ENCODE measurements around the gene PTPRO. TPM values are rescaled to one million over a fixed set of nuclear protein-coding genes. Genes with fewer than 3 reads are reported as not detected.

PTPRO gene
- total RNA-seq, 2 donors from 2014 or later: 26.1 to 28.3 TPM

DNA sequence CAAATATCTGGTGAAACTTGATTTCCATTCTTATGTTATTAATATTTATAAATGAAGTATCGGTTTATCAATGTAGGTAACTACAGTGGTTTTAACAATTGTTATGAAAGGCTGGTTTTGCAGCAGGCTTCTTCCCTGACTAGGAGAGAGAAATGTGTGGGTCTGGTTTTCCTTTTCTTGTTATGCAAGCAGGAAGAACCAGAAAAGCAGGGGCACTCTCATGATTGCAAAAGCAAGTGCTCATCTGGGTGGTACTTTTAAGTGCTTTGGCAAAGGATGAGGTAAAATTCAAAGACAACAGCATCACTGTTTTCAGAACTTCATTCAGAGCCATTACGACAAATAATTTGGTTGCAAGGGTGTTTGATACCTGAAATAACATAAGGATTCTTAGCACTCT, 105.6 kb downstream of the PTPRO start:
- Histone ChIP-seq H3K9me3 (no peaks in the 10 kb centered on the region), H3K27me3 (no peaks in the 10 kb centered on the region), H3K36me3 (no peaks in the 10 kb centered on the region), H3K4me3 (no peak overlapping the region), H3K27ac (no peak overlapping the region), H3K4me1 (no peaks in the 10 kb centered on the region), H3K9ac (ENCODE audit: low read depth in 2 of 2, low read length in 2 of 2) (no peak overlapping the region)
- TF ChIP-seq, protein P1, sequence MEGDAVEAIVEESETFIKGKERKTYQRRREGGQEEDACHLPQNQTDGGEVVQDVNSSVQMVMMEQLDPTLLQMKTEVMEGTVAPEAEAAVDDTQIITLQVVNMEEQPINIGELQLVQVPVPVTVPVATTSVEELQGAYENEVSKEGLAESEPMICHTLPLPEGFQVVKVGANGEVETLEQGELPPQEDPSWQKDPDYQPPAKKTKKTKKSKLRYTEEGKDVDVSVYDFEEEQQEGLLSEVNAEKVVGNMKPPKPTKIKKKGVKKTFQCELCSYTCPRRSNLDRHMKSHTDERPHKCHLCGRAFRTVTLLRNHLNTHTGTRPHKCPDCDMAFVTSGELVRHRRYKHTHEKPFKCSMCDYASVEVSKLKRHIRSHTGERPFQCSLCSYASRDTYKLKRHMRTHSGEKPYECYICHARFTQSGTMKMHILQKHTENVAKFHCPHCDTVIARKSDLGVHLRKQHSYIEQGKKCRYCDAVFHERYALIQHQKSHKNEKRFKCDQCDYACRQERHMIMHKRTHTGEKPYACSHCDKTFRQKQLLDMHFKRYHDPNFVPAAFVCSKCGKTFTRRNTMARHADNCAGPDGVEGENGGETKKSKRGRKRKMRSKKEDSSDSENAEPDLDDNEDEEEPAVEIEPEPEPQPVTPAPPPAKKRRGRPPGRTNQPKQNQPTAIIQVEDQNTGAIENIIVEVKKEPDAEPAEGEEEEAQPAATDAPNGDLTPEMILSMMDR (IDR thresholded peaks at IDR 0.05): no peak
- no peak for DNase-seq
- intact Hi-C loops (cut with DNase I): no loop called here

DNA sequence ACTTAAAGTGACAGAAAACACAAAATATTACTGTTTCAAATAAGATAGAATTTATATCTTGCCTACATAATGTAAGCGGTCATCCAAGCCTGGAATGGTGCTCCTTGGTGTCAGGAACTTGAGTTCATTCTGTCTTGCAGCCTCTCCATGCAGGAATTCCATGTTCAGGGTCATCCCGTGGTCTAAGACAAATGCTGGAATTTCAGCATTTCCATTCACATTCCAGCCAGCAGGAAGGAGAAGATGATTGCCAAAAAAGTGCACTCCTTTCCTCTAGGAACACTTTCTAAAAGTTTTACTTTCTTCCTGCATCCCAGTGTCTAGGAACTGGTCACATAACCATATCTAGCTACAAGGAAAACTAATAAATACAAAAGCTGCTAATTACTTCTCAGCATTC, 106.3 kb downstream of the PTPRO start:
- Histone ChIP-seq H3K27ac (no peak overlapping the region), H3K36me3 (no peaks in the 10 kb centered on the region), H3K27me3 (no peaks in the 10 kb centered on the region), H3K9me3 (no peaks in the 10 kb centered on the region), H3K4me3 (no peak overlapping the region), H3K4me1 (no peaks in the 10 kb centered on the region), H3K9ac (ENCODE audit: low read depth in 2 of 2, low read length in 2 of 2) (no peak overlapping the region)
- no peak for DNase-seq
- intact Hi-C loops (cut with DNase I): no loop called here
- TF ChIP-seq, protein P1 (IDR thresholded peaks at IDR 0.05): no peak

DNA sequence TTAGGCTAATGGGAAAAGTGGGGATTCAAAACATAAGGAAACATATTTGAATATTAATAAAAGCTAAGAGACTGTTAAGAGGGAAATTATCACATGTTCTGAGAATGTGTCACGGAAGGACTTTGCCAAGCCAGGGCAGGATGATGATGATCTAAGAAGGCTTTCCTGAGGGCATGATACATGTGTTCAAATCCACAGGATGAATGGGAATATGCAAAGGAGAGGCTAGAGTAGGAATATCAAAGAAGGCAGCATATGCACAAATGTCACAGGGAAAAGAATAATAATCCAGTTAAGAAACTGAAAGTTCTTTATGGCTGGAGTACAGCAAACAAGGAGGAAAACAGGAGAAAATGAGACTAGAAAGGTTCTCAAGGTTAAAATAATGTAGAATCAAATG, 107.0 kb downstream of the PTPRO start:
- H3K27me3 ChIP-seq: no peaks in the 10 kb centered on the region
- no peak overlapping the region for H3K9ac ChIP-seq (ENCODE audit: low read depth in 2 of 2, low read length in 2 of 2)
- H3K4me3 ChIP-seq: no peak overlapping the region
- intact Hi-C loops (cut with DNase I): no loop called here
- TF ChIP-seq, protein P1 (IDR thresholded peaks at IDR 0.05): no peak
- no peaks in the 10 kb centered on the region for H3K4me1 ChIP-seq
- no peak overlapping the region for H3K27ac ChIP-seq
- no peak for DNase-seq
- H3K36me3 ChIP-seq: no peaks in the 10 kb centered on the region
- H3K9me3 ChIP-seq: no peaks in the 10 kb centered on the region

DNA sequence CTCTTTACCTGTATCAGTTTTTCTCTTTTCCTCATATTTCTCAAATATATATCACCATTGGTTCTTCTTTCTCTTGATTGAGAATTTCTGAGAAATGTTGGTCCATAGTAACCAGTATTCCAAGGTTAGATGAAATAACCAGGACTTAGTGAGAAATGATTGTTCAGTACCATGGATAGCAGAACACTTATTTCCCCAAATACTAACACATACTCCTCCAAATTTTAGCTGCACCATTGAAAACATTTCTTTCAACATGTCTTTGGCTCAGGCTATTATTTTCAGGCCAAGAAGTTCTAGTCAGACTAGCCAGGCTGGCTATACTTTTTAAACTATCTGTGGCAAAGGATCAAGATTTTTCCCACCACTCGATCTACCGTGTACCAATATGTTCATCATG, 113.3 kb downstream of the PTPRO start:
- no peak for DNase-seq
- Histone ChIP-seq H3K9ac (ENCODE audit: low read depth in 2 of 2, low read length in 2 of 2) (no peak overlapping the region), H3K36me3 (no peaks in the 10 kb centered on the region), H3K27me3 (no peaks in the 10 kb centered on the region), H3K27ac (no peak overlapping the region), H3K9me3 (no peaks in the 10 kb centered on the region), H3K4me3 (no peak overlapping the region), H3K4me1 (no peaks in the 10 kb centered on the region)
- TF ChIP-seq, protein P1 (IDR thresholded peaks at IDR 0.05): no peak
- intact Hi-C loops (cut with DNase I): no loop called here

DNA sequence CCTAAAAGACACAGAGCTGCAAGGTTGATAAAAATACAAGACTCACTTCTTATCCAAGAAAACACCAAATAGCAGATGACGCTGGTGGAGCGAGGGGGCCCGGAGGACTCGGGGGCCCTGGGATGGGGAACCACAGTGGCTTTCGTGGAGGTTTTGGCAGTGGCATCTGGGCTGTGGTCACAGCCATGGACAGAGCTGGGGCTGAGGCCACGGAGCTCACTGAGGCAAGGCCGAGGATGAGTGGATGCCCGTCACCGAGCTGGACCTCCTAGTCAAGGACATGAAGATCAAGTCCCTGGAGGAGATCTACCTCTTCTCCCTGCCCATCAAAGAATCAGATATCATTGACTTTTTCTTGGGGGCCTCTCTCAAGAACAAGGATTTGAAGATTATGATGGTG, 117.2 kb downstream of the PTPRO start:
- Histone ChIP-seq H3K9ac (ENCODE audit: low read depth in 2 of 2, low read length in 2 of 2) (no peak overlapping the region), H3K9me3 (no peaks in the 10 kb centered on the region), H3K27me3 (no peaks in the 10 kb centered on the region), H3K4me1 (no peaks in the 10 kb centered on the region), H3K36me3 (no peaks in the 10 kb centered on the region), H3K27ac (no peak overlapping the region), H3K4me3 (no peak overlapping the region)
- intact Hi-C loops (cut with DNase I): no loop called here
- DNase-seq: no peak
- TF ChIP-seq, protein P1 (IDR thresholded peaks at IDR 0.05): no peak

DNA sequence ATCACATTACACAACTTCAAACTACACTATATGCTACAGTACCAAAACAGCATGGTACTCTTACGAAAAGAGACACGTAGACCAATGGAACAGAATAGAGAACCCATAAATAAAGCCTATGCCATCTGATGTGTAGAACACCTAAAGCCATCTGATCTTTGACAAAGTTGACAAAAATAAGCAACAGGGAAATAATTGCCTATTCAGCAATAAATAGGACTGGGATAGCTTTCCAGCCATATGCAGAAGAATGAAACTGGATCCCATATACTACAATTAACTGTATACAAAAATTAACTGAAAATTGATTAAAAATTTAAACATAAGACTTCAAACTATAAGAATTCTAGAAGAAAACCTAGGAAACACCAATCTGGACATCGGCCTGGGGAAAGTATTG, 120.7 kb downstream of the PTPRO start:
- H3K9me3 ChIP-seq: no peaks in the 10 kb centered on the region
- intact Hi-C loops (cut with DNase I): no loop called here
- no peak for DNase-seq
- H3K4me3 ChIP-seq: no peak overlapping the region
- H3K9ac ChIP-seq (ENCODE audit: low read depth in 2 of 2, low read length in 2 of 2): no peak overlapping the region
- no peaks in the 10 kb centered on the region for H3K4me1 ChIP-seq
- no peak overlapping the region for H3K27ac ChIP-seq
- no peaks in the 10 kb centered on the region for H3K36me3 ChIP-seq
- TF ChIP-seq, protein P1 (IDR thresholded peaks at IDR 0.05): no peak
- no peaks in the 10 kb centered on the region for H3K27me3 ChIP-seq
